Measurements from ENCODE around the gene UBE2J1. TPM values are rescaled to one million over a fixed set of nuclear protein-coding genes. Genes with fewer than 3 reads are reported as not detected.
"Not testable (repeated sequence)": the region's sequence is repeated elsewhere in the genome, so short reads cannot be mapped to it uniquely, and the experiment has no call there.

The UBE2J1 gene
- total and polyA plus RNA-seq, 9 of the 15 experiments (the other 6 are each of a cell fraction or from before 2014, with no cell fraction given): 11.6 to 32.6 (median 22.0) TPM

DNA sequence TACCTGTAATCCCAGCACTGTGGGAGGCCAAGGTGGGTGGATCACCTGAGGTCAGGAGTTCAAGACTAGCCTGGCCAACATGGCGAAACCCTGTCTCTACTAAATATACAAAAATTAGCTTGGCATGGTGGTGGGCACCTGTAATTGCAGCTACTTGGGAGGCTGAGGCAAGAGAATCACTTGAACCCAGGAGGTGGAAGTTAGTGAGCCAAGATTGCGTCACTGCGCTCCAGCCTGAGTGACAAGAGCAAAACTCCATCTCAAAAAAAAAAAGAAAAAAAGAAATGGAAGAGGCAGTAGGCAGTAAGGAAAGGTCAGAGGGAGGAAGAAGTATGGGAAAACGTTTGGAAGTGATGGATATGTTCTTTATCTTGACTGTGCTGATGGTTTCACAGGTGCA, 45.4 kb upstream of the UBE2J1 start:
- ATAC-seq; H3K79me2 ChIP-seq (ENCODE audit: control insufficient read depth, insufficient read depth, low read length); H3K9ac ChIP-seq (ENCODE audit: insufficient read depth in 1 of 2, low read depth in 2 of 2, low read length in 2 of 2); H2AFZ ChIP-seq (ENCODE audit: low read depth, low read length); H3K4me1 ChIP-seq (replicated peaks in 1 of 2; ENCODE audit: control insufficient read depth in 2 of 2, insufficient read depth in 2 of 2, low read length in 2 of 2); H3K9me3 ChIP-seq (replicated peaks; ENCODE audit: control insufficient read depth, insufficient read depth, low read depth, low read length); H3K4me3 ChIP-seq; FAIRE-seq; H3K27ac ChIP-seq (ENCODE audit: extremely low read depth, low read depth, low read length); H3K4me2 ChIP-seq (ENCODE audit: insufficient read depth, low read length); BruUV-seq (replicated peaks); CTCF ChIA-PET (ENCODE audit: low intra/inter-chr PET ratio); intact Hi-C loops (cut with micrococcal nuclease); DNase-seq (ENCODE audit: extremely low read depth in 1 of 4, low spot score in 3 of 4); H4K20me1 ChIP-seq (replicated peaks; ENCODE audit: control insufficient read depth, insufficient read depth, low read length); H3K36me3 ChIP-seq (ENCODE audit: control insufficient read depth, insufficient read depth, low read length); H3K9me1 ChIP-seq (ENCODE audit: control insufficient read depth, insufficient read depth, low read length); in situ Hi-C loops (cut with MboI): not testable (repeated sequence)
- peak; percentile 66; the same call in 1 of the 2 replicates for TF ChIP-seq CEBPG (CRISPR knock-in tag; IDR thresholded peaks at IDR 0.05)
- TF ChIP-seq CEBPG (tag; conservative IDR thresholded peaks at IDR 0.05 in 1 of 2, IDR thresholded peaks at IDR 0.05 in 1 of 2): peak in 1 of 2 experiments; percentile 46; a peak in 1 of 4 replicates
- peak; percentile 62 for TF ChIP-seq CEBPB (tag; IDR thresholded peaks at IDR 0.05)
- WGBS (ENCODE audit: insufficient coverage, low coverage, missing lambda C conversion rate): 37% methylated on average over 3 of the region's 4 CpGs
- POLR2A ChIA-PET: interaction anchor here (0.7 kb wide), 1 partner anchor 532 kb away, joined by 3 read pairs; no protein-coding TSS in a partner anchor
- peaks cover 0 to 25% of the 10 kb centered on the region in 2 experiments; a peak in 3 of 5 replicates for H3K27me3 ChIP-seq (ENCODE audit: control insufficient read depth in 2 of 2, insufficient read depth in 2 of 2, low read length in 2 of 2)

DNA sequence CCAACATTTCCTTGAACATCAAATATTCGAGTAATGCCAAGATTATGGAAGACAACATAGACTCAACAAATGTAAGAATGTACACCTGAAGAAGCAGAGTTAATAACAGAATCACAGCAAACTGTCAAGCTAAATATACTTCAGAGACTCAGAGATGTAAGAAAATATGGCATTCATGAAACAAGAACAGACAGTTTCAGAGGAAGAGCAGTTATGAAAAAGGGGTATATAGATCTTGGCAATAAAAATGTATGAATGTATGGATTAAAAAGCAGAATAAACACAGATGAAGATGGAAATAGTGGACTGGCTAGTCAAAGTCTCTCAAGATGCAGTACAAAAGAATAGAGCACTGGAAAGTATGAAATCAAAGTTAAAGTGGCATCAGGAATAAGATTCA, 41.1 kb upstream of the UBE2J1 start:
- Histone ChIP-seq H3K4me2 (ENCODE audit: insufficient read depth, low read length) (no peak overlapping the region), H2AFZ (ENCODE audit: low read depth, low read length) (no peak overlapping the region), H3K27me3 (ENCODE audit: control insufficient read depth in 2 of 2, insufficient read depth in 2 of 2, low read length in 2 of 2) (peaks cover 0 to 3% of the 10 kb centered on the region in 2 experiments; a peak in 3 of 5 replicates), H3K36me3 (ENCODE audit: control insufficient read depth, insufficient read depth, low read length) (no peaks in the 10 kb centered on the region), H3K27ac (ENCODE audit: extremely low read depth, low read depth, low read length) (no peak overlapping the region), H4K20me1 (replicated peaks; ENCODE audit: control insufficient read depth, insufficient read depth, low read length) (no peaks in the 10 kb centered on the region), H3K9me3 (replicated peaks; ENCODE audit: control insufficient read depth, insufficient read depth, low read depth, low read length) (no peaks in the 10 kb centered on the region), H3K4me3 (no peak overlapping the region), H3K4me1 (replicated peaks in 1 of 2; ENCODE audit: control insufficient read depth in 2 of 2, insufficient read depth in 2 of 2, low read length in 2 of 2) (no peaks in the 10 kb centered on the region), H3K79me2 (ENCODE audit: control insufficient read depth, insufficient read depth, low read length) (no peaks in the 10 kb centered on the region), H3K9me1 (ENCODE audit: control insufficient read depth, insufficient read depth, low read length) (no peaks in the 10 kb centered on the region), H3K9ac (ENCODE audit: insufficient read depth in 1 of 2, low read depth in 2 of 2, low read length in 2 of 2) (no peak overlapping the region)
- ChIA-PET CTCF (ENCODE audit: low intra/inter-chr PET ratio) (no interaction called here), POLR2A (no interaction called here)
- 0% methylated on average over 1 of the region's 1 CpG for WGBS (ENCODE audit: insufficient coverage, low coverage, missing lambda C conversion rate)
- DNase-seq (ENCODE audit: extremely low read depth in 1 of 4, low spot score in 3 of 4) (no peak), ATAC-seq (no peak), FAIRE-seq (no peak)
- intact Hi-C loops (cut with micrococcal nuclease) (no loop called here), in situ Hi-C loops (cut with MboI) (no loop called here)
- no TSS peak for BruUV-seq (replicated peaks)
- no peak for TF ChIP-seq HDAC3 (IDR thresholded peaks at IDR 0.05; ENCODE audit: borderline replicate concordance, partially characterized antibody)
- no peak for TF ChIP-seq ZBTB12 (CRISPR knock-in tag; IDR thresholded peaks at IDR 0.05)
- no peak for TF ChIP-seq RNF219 (CRISPR knock-in tag; IDR thresholded peaks at IDR 0.05)
- no peak for TF ChIP-seq POLR3G (IDR thresholded peaks at IDR 0.05; ENCODE audit: extremely low read depth, insufficient read length, insufficient replicate concordance)
- no peak for TF ChIP-seq PHF8 (IDR thresholded peaks at IDR 0.05; ENCODE audit: borderline replicate concordance, low read length)
- TF ChIP-seq CHAMP1 (IDR thresholded peaks at IDR 0.05): no peak
- no peak for TF ChIP-seq NELFE (IDR thresholded peaks at IDR 0.05; ENCODE audit: insufficient read depth, insufficient read length)
